Osteocyte (in vitro differentiated cells): Measurements from ENCODE around the gene SOX5. TPM values are rescaled to one million over a fixed set of nuclear protein-coding genes. Genes with fewer than 3 reads are reported as not detected.

Source experiments
- DNase-seq: peaks from one replicate; pipeline ENCODE4 v3.0.0; 2021; ENCODE audit warnings: mixed read lengths; ENCODE audit not compliant: unreplicated experiment; ENCODE audit errors: extremely low spot score
- H3K27ac Mint-ChIP-seq: one replicate; pipeline ENCODE4 v1.8.0; 2021; ENCODE audit warnings: mild to moderate bottlenecking, mixed read lengths; ENCODE audit not compliant: unreplicated experiment
- H3K27me3 Mint-ChIP-seq: one replicate; pipeline ENCODE4 v1.8.0; 2021; ENCODE audit warnings: mixed read lengths; ENCODE audit not compliant: unreplicated experiment
- H3K36me3 Mint-ChIP-seq: one replicate; pipeline ENCODE4 v1.8.0; 2021; ENCODE audit warnings: mixed read lengths; ENCODE audit not compliant: unreplicated experiment
- H3K4me1 Mint-ChIP-seq: one replicate; pipeline ENCODE4 v1.8.0; 2021; ENCODE audit warnings: mixed read lengths; ENCODE audit not compliant: unreplicated experiment
- H3K4me3 Mint-ChIP-seq: one replicate; pipeline ENCODE4 v1.8.0; 2021; ENCODE audit warnings: mild to moderate bottlenecking, moderate library complexity, mixed read lengths; ENCODE audit not compliant: unreplicated experiment
- H3K9me3 Mint-ChIP-seq: one replicate; pipeline ENCODE4 v1.8.0; 2021; ENCODE audit warnings: mixed read lengths; ENCODE audit not compliant: unreplicated experiment
- total RNA-seq: library from RNA; stranded (reverse); gene quantifications from 2 replicates; pipeline ENCODE4 v1.2.1, GENCODE V29; 2021
- TF ChIP-seq, protein P1 (sequence below): fragments of 200-600 bp; sonication (generic); IDR thresholded peaks from 2 replicates; pipeline ENCODE4 v1.5.0; 2021; ENCODE audit warnings: antibody characterized with exemption, mild to moderate bottlenecking, moderate library complexity

The SOX5 gene
- total RNA-seq, 1 donor from 2014 or later, result 6.3 TPM

DNA sequence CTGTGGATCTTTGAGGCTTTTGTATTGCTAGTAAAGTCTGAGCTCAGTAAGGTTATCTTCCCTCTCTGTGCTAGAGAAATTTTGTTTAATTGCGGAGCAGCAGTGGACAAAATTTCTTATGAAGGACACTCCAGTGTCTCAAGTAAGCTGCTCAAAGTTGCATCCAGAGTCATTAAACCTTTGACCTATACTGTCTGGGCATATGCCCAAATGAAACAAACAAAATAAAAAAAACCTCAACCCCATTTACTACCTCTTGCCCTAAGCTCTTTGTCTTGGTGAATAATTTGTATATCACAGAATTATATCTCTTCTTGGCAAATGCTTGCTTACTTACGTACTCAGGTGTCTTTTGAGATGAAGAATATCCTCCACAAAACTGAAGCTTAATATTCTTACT is 465.2 kb downstream of the SOX5 start:
- no peak for DNase-seq
- Mint-ChIP-seq H3K4me3 (no peak overlapping the region), H3K9me3 (peaks cover 17% of the 10 kb centered on the region), H3K27ac (no peak overlapping the region), H3K36me3 (no peaks in the 10 kb centered on the region), H3K4me1 (no peaks in the 10 kb centered on the region), H3K27me3 (no peaks in the 10 kb centered on the region)
- TF ChIP-seq, protein P1, sequence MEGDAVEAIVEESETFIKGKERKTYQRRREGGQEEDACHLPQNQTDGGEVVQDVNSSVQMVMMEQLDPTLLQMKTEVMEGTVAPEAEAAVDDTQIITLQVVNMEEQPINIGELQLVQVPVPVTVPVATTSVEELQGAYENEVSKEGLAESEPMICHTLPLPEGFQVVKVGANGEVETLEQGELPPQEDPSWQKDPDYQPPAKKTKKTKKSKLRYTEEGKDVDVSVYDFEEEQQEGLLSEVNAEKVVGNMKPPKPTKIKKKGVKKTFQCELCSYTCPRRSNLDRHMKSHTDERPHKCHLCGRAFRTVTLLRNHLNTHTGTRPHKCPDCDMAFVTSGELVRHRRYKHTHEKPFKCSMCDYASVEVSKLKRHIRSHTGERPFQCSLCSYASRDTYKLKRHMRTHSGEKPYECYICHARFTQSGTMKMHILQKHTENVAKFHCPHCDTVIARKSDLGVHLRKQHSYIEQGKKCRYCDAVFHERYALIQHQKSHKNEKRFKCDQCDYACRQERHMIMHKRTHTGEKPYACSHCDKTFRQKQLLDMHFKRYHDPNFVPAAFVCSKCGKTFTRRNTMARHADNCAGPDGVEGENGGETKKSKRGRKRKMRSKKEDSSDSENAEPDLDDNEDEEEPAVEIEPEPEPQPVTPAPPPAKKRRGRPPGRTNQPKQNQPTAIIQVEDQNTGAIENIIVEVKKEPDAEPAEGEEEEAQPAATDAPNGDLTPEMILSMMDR, result no peak

DNA sequence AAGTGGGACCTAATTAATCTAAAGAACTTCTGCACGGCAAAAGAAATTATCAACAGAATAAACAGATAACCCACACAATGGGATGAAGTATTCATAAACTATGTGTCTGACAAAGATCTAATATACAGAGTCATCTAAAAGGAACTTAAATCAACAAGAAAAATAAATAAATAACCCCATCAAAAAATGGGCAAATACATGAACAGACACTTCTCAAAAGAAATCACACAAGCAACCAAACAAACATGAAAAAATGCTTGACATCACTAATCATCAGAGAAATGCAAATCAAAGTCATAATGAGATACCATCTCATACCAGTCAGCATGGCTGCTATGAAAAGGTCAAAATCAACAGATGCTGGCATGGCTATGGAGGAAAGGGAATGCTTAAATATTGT is 466.9 kb downstream of the SOX5 start:
- TF ChIP-seq, protein P1, result no peak
- Mint-ChIP-seq H3K9me3 (peaks cover 20% of the 10 kb centered on the region), H3K4me1 (no peaks in the 10 kb centered on the region), H3K4me3 (no peak overlapping the region), H3K36me3 (no peaks in the 10 kb centered on the region), H3K27ac (no peak overlapping the region), H3K27me3 (no peaks in the 10 kb centered on the region)
- DNase-seq, result no peak
